ENCODE results near the gene NOL4L.

The NOL4L gene

DNA sequence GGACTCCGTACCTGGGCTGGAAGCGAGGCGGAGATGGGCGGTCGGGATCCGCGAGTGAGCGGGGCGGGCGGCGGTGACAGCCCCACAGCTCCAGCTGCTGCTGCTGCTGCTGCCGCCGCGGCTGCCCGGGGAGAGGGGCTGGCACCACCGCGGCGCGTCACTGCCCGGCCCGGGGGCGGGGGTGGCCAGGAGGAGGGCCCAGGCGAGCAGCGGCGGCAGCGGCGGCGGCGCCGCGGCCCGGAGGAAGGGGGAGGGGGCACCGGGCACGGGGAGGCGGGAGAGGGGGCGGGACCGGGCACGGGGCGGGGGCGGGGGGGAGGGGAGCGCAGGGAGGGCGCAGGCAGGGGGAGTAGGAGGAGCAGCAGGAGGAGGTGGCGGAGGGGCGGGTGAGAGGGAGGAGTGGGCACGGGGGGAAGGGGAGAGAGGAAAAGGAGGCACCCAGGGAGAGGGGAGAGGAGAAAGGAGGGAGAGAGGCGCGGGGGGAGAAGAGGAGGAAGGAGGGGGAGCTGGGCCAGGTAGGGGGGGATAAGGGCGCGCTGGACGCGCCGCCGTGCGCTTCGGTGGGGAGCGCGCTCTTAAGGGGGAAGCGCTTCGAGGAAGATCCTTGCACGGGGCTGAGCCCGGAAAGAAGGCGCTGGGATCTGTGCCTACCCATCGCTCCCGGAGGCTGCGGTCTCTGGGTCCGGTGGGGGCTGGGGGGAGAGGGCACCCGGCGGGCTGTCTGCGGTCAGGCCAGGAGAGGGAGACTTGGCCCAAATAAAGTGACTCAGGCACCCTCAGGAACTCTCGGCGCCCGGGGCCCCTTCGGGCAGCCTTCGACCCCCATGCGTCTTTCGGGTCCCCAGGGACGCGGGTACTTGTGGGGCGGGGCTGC, 101.5 kb downstream of the NOL4L start:
- peak; percentile 84 for DNase-seq (ENCODE audit: low spot score)

DNA sequence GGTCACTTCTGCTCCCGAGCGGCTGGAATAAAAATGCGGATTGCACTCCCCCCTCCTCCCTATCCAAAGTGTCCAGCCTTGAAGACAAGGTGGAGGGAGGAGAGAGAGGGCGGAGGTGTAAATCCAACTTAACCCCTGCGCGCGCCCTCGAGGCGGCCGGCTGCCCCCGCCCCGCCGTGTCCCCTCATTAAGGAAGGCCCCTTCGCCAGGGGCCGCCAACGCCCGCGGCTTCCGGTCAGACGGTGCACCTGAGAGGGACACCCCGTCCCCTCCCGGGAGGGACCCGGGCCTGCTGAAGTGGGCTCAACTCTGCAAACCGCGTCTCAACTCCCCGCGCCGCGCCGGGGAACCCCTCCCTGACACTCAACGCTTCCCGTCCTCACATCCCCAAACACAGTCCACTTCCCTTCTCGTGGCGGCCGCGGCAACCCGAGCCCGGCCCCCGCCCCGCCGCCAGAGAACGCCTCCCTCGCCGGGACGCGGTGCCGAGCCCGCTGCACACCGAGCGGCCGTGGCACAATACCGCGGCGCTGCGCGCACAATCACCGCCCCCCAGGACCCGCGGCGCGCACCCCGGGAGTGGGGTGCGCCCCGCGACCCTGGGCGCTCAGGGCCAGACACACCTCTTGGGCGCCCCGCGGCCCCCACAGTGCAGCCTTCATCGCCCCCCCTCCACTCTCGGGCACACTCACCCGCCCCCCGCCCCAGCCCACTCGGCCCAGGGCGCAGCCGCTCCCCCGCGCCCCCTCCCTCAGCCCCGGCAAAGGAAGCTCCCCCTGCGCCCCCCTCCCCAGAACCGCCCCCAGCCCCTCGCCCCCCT, 102.5 kb downstream of the NOL4L start:
- DNase-seq (ENCODE audit: low spot score) = peak; percentile 44

DNA sequence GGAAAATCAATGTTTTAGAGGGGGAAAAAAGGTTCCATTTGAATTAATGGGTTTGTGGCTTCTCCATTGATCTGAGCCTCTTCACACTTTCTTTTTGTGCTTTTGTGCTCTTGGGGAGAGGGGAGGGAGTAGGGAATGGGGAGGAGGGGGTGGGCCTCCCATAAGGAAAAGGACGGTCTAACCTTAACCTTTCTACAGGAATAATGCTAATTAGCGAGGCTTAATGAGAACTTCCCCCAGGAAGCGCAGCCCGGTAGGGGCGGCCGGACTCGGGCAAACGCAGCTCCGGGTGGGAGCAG, 103.0 kb downstream of the NOL4L start:
- no peak for DNase-seq (ENCODE audit: low spot score)

DNA sequence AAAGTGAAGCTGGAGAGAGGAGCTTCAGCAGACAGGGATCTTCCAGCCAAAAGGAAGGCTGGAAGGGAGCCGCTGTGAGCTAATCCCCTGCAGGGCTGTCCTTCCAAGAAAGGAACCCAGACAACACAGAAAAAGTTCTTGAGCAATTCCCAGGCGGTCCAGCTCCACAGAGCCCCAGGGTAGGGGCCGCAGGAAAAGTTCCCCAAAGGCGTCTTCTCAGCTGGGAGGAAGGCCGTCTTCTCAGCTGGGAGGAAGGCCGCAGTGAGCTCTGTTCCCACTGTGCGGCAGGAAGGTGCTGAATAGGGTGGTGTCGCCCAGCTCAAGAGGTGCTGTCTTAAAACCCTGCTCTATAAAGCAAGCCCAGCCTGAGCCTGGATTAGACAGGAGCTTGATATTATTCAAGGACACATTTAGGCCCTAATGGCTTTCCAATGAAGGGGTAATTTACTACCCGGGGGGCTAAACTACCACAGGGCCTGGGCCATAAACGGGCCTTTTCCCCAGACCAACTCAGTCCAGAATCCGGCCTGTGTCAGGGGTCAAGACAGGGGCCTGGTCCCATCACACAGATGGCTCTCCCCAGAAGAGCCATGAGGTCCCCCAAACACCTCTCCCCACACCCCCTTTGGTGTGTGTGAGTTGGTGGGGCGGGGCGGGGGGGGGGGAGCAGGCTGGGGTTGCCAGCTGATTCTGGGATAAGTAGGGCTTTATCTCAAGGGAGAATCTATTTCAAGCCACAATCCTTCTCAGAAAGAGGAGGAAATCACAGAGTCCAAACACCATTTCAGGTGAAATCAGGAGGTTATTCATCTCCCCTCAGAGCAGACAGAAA, 103.6 kb downstream of the NOL4L start:
- DNase-seq (ENCODE audit: low spot score) = no peak

DNA sequence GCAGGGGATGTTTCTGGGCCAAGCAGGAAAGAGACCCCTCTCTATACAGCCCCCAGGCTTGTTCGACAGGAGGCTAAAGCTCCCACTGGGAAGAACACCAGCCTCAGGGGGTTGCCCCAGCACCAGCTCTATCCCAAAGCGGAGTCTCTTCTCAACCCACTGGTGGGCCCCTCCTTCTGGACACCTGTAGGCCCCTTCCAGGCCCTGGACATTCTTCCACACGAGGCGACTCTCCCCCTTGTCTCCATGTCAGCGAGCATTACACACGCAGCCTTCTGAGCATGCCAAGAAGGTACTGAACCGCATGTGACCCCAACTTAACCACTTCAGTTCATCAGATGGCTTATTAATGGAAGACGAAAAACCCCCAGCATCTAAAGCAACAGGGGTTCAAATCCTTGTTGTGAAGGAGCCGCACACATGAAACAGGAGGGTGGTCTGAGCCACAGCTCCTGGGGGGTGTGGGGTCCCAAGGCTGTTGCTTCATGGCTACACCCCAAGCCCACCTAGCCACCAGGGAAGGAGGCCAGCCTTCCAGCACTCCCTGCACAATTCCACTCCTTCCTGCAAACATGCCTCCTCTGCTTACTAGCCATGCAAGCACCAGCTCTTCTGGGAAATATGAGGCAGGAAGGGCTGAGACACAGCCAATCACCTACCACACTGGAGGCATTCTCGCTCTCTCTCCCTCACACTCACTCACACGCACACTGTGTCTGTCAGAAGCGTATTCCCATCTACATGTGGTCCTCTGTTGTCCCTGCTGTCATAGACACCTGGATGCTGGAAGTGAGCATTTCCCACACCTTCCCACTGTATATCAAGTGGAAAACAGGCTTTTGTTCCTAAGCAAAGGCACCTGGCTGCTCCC, 104.5 kb downstream of the NOL4L start:
- no peak for DNase-seq (ENCODE audit: low spot score)

DNA sequence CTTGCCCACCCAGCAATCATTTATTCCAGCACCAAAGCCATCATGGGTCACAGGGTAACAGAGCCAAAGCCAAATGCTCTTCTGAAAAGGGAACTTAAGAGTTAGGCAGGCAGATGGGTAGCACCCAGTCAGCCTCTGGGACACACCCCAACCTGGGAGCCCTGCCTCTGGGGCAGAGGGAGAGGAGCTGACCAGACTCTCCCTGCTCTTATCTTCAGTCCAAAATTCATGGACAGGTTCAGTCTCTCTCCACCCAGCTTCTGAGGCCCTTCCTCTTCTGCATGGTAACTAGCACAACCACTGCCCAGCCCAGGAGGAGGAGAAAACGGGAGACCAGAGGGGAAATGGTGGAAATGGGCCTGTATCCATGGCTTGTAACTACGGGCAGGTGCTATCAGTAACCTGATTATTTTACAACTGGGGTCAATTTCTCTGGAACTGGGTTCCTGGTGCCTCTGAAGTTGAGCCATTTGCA, 105.4 kb downstream of the NOL4L start:
- no peak for DNase-seq (ENCODE audit: low spot score)

DNA sequence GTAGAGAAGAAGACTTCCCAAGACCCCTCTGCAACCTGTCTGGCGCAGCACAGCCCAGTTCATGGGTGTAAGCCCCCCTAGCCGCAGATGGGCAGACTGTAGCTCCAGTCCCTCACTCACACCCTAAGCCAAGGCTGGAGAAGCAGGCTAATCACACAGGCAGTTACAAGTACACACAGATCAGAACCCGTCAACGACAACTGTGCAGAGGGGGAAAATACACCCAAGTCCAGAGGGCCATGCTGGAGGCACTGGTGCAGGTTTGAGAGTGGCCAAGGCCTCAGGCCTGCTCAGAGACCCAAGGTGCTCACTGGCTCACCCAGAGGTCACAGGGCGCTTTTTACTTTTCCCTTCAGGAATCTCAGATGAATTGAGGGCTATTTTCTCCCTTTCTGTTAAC, 106.1 kb downstream of the NOL4L start:
- DNase-seq (ENCODE audit: low spot score) = no peak

DNA sequence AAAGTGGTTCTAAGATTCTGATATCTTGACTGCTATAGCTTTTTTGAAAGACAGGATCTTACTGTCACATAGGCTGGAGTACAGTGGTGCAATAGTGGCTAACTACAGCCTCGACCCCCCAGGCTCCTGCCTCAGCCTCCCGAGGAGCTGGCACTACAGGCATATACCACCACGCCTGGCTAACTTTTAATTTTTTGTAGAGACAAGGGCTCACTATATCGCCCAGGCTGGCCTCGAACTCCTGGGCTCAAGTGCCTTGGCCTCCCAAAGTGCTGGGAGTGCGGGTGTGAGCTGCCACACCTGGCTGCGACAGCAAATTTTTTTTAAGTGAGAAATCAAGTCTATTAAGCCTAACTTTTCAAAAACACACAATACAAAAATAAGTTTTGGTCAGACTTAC, 106.6 kb downstream of the NOL4L start:
- DNase-seq (ENCODE audit: low spot score) = no peak

DNA sequence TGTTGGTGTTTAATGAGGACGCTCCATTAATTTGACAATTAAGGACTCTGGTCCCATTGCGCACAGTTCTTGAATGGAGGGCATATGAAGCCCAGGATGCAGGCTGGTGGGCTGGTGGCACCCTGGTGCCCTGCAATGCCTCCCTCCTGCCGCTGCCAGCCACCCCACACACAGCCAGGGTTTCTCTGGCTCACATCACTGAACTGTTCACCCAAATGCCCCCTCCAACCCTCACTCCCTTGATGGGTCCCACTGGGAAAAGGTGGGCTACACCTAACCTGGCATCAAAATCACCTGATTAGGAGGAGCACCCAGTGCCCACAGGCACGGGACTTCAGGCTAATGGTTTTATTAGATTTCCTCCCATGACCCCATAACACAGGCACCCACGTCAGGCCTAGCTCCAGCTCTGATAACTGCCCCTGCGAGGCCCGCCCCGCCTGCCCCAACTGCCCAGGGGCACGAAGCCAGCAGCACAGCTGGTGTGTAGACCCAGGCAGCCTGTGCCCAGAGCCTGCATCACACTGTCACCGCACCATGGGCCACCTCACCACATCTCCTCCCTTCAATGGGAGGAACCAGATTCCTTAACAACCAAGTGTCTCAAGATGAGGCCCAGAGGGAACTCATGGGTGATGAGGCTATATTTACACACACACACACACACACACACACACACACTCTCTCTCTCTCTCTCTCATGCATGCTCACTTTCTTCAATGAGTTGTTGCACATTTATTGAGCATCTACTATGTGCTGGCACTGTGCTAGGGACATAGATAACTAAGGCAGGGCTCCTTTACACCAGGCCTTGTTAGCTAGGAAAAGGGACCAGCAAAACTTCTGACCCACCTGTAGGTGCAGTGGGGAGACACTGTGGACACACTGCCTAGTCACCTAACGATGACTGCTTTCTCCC, 107.3 kb downstream of the NOL4L start:
- DNase-seq (ENCODE audit: low spot score) = no peak

DNA sequence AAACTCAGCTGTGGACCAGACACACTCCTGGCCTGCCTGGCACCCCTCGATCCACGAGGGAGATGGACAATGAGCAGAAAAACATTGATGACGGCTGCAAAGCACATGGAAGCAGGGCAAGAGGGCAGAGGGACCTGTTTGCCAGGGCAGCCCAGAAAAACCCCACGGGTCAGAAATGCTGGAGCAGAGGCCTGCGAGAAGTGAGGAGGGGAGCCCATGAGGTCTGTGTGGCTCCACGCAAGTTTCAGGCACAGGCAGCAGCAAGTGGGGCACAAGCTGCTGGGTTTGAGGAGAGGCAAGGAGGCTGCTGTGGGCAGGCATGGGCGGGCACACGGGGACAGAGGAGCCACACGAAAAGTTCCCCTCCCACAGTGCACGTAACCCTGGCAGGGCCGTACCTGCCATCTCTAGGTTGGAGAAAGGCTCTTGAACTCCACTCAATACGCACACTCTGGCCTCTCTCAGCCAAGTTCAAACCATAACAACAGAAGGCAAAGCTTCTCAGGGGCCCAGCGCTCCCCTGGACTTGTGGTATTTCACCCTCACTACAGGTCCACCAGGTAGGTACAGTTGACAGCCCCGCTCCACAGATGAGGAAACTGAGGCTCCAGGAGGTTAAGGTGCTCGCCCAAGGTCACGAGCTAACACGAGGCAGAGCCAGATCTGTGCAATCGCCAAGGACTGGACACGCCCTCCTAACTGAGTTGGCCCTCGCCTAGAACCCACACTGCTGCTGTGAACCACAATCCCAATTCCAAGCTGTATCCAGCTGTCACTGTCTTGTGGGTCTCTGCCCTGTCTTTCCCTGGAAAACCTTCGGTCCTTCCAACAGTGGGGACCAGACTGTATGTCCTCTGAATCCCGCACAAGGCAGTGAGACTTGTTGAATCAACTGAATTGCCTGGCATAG, 108.2 kb downstream of the NOL4L start:
- DNase-seq (ENCODE audit: low spot score) = no peak

DNA sequence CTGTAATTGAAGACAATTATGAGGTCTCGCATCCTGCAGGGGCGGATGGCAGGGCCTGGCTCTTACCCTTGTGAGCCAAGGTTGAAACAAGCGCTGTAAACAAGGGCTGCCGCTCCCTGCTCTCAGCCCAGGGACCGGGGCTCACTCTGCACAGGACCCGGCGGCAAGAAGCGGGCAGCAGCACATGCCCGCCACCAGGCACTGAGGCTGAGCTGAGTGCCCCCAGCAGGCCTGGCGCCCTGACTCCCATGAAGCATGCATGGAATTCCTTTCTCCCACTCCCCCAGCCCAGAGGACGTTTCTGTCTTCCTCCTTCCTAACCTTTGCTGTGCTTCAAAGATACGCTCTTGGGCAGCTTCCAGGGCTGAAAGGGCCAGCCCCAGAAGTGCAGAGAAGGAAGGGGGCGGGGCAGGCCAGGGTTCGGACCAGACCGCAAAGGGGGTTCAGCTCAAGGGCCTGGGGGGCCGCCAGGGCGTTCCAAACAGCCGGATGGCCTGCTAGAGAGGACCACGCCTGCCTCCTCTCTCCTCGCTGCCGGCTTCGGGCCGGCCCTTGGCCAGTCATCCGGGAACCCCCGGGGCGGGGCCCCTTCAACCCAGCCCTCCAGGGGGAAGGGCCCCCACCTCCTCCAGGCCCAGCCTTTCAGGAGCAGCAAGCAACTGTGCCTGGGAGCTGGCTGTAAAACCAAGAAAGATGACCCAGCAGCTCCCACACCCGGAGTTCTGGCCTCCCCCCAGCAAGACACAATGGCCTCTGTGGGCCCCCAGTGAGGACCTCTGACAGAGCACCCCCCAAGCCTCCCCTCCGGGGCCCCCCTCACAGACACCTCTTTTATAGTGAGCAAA, 109.9 kb downstream of the NOL4L start:
- peak; percentile 85 for DNase-seq (ENCODE audit: low spot score)

DNA sequence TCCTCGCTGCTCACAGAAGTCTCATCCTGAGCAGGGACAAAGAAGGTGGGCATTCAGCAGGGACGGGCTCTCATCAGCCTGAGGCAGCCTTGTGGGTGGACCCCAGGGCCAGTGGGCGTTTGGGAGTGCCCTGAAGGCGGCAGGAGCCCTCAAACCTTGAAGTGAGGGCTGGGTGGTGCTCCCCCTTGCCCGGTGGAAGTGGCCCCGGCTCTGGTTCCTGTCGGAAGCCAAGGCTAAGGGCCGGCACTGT, 110.5 kb downstream of the NOL4L start:
- DNase-seq (ENCODE audit: low spot score) = no peak

DNA sequence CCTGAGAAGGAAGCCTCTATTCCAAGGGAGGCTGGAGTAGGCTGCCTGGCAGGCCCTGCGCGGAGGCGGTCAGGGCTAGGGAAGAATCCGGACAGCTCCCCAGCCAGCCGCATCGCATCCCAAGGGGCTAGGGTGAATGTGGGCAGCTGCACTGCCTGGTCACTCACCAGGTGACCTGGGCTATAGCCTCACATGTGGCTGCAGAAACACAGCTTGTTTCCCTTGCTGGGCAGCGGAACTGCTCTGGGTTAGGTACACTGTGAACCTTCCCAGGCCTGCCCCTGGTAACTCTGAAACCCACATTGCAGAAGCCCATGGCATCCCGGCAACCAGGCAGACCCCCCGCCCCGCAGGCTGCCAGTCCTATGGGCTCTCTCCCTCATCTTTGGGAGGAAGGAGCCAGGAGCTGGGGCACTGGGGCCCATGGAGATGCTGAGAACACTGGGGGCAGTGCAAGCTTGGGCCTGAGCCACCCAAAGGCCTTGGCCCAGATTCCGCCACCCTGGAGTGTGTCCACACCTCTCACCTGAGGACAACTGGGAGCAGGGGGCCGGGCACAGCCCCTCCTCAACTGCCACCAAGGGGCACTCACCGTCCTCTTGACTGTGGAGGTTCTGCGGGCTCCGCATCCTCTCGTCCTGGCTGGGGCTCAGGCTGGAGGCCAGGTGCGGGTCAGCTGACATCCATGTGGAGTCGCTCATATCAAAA, 111.0 kb downstream of the NOL4L start:
- no peak for DNase-seq (ENCODE audit: low spot score)

DNA sequence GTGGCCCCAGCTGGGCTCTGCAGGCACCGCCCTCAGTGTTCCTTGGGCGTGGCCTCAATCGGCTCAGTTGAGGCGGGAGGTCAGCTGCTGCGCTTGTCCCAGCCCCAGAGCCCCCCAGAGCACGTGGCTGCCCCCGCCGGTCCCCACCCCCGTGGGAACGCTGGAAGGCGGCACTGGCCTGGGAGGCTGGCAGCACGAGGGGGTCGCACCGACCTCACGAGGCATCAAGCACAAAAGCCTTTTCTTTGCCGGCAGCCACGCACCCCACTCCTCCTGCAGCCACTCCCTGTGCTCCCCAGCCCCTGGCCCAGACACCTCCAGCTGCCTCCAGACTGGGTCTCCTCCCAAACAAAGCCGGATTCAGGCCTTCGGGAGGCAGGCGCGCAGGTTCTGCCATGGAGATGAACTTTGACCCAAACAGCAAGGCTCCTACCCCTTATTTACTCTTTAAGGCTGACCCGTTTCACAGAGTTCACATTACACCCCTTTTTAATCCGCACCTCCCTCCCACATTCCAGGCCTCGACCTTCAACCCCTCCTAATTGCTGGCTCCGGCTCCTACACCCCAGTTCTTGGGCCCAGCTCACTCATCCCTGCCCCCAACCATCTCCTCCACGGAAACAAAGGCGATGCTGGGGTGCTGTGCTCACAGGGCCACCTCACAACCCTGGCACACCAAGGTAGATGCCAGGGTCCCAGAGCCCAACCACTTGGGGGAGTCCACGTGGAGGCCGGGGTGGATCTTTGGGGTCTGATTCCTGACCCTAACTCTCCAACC, 111.7 kb downstream of the NOL4L start:
- DNase-seq (ENCODE audit: low spot score) = no peak

DNA sequence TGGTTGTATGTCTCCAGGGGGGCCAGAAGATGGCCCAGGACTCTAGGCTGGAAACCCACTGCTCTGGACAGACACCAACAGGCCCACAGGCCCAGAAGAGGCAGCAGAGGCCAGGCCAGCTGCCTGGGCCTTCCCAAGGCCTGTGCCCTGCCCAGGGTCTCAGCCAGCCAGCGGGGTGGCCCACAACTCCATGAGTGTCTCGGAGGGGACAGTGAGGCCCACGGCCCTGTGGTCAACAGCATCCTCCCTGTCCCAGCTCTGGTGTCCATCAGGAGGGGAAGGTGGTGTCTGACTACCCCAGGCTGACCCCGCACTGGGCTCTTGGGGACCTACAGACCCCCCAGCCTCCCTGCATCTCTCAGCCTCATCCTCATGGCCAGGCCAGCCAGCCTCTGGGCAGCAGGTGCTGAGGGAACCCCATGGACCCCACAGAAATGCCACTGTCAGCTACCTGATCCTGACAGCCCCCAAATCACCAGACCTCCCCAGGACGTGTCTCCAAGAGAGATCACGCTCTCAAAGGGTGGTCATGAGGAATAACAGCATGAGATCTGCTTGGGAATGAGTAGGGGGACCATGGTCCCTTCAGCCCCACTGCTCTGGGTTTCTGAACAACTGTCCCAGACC, 112.4 kb downstream of the NOL4L start:
- DNase-seq (ENCODE audit: low spot score) = no peak

DNA sequence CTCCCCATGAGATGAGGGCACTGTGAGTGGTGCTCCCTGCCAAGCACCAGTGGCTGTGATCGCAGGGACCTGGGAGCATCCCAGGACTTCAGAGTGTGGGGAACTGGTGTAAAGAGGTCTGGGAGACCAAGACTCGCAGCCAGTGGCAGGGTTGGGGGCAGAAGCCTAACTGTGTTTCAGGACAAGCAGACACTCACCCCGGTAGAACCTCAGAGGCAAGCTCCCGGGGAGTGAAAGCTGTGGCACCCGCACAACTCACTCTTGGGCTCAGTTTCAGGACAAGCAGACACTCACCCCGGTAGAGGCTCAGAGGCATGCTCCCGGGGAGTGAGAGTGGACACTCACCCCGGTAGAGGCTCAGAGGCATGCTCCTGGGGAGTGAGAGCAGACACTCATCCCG, 114.2 kb downstream of the NOL4L start:
- no peak for DNase-seq (ENCODE audit: low spot score)

Data from iPS-NIHi11 (cell line).